ENCODE results near the gene TAF11L14. TPM values are rescaled to one million over a fixed set of nuclear protein-coding genes. Genes with fewer than 3 reads are reported as not detected.

Gene TAF11L14
- total RNA-seq, 1 donor from 2014 or later = not detected

GRCh38 chr5:17679597-17680203 lies 45.4 kb downstream of the TAF11L14 start:
- no peak for DNase-seq (ENCODE audit: low read depth)

- DNase-seq (ENCODE audit: low read depth) = no peak
Measured at GRCh38 chr5:17680737-17681136, 46.5 kb downstream of the TAF11L14 start.

Other genes with a start within 250 kb of the TAF11L14 start
- not detected in 2 replicates for gene TAF11L2, start 136.2 kb upstream of the TAF11L14 start, total RNA-seq
- gene TAF11L3, start 116.1 kb upstream of the TAF11L14 start, total RNA-seq = not detected in 2 replicates
- not detected in 2 replicates for gene TAF11L4, start 112.7 kb upstream of the TAF11L14 start, total RNA-seq
- gene TAF11L5, start 109.2 kb upstream of the TAF11L14 start, total RNA-seq = not detected in 2 replicates
- gene TAF11L6, start 105.8 kb upstream of the TAF11L14 start, total RNA-seq = not detected in 2 replicates
- gene TAF11L7, start 48.7 kb upstream of the TAF11L14 start, total RNA-seq = not detected in 2 replicates
- gene TAF11L8, start 43.5 kb upstream of the TAF11L14 start, total RNA-seq = not detected in 2 replicates
- not detected in 2 replicates for gene TAF11L9, start 40.1 kb upstream of the TAF11L14 start, total RNA-seq
- not detected in 2 replicates for gene TAF11L10, start 36.6 kb upstream of the TAF11L14 start, total RNA-seq
- not detected in 2 replicates for gene TAF11L11, start 30.3 kb upstream of the TAF11L14 start, total RNA-seq
- gene TAF11L12, start 24.1 kb upstream of the TAF11L14 start, total RNA-seq = not detected in 2 replicates
- not detected in 2 replicates for gene TAF11L13, start 2.4 kb upstream of the TAF11L14 start, total RNA-seq

Data from renal cortical epithelial cell (primary cell).